Kidney (tissue), 14 donors: ENCODE results near the gene CHD6. TPM values are rescaled to one million over a fixed set of nuclear protein-coding genes. Genes with fewer than 3 reads are reported as not detected.

Experiments
- DNase-seq, 5 donors: peaks; one replicate each; pipeline ENCODE4 v3.0.0-alpha.2; 2013 to 2020
- FAIRE-seq: peaks from 2 replicates; lab custom pipeline; 2012; peaks lifted over from hg19 to GRCh38; lab: Jason Lieb, UNC
- H3K27ac ChIP-seq, 2 donors: one replicate each; pipeline ENCODE4 v1.7.0; 2013; ENCODE audit warnings: low read depth in 2 of 2, low read length in 2 of 2, inconsistent platforms in 1 of 2
- H3K27me3 ChIP-seq: one replicate; pipeline ENCODE4 v1.7.1; 2013; ENCODE audit warnings: low read length, inconsistent platforms; ENCODE audit not compliant: control insufficient read depth, insufficient read depth
- H3K36me3 ChIP-seq, 3 donors: one replicate each; pipeline versions ENCODE4 v1.7.0 to v1.7.1; 2013; ENCODE audit warnings: low read length in 3 of 3, control low read depth in 1 of 3, inconsistent platforms in 1 of 3; ENCODE audit not compliant: insufficient read depth in 3 of 3, control insufficient read depth in 2 of 3
- H3K4me1 ChIP-seq, 3 donors: one replicate each; pipeline versions ENCODE4 v1.7.0 to v1.7.1; 2013; ENCODE audit warnings: low read length in 3 of 3, inconsistent platforms in 1 of 3, low read depth in 1 of 3; ENCODE audit not compliant: control insufficient read depth in 2 of 3, insufficient read depth in 2 of 3
- H3K4me3 ChIP-seq, 3 donors: one replicate each; pipeline versions ENCODE4 v1.7.0 to v1.8.1; 2013; ENCODE audit warnings: low read length in 3 of 3, control low read depth in 1 of 3, inconsistent platforms in 1 of 3
- H3K9ac ChIP-seq, 3 donors: one replicate each; pipeline versions ENCODE4 v1.7.0 to v1.7.1; 2013; ENCODE audit warnings: low read length in 3 of 3, control low read depth in 1 of 3, inconsistent platforms in 1 of 3
- H3K9me3 ChIP-seq, 3 donors: one replicate each; pipeline versions ENCODE4 v1.7.0 to v1.7.1; 2013; ENCODE audit warnings: low read length in 3 of 3, control low read depth in 1 of 3, inconsistent platforms in 1 of 3; ENCODE audit not compliant: control insufficient read depth in 2 of 3, insufficient read depth in 1 of 3
- CTCF ChIP-seq: IDR thresholded peaks from 3 replicates; pipeline ENCODE4 v1.5.1; 2012; ENCODE audit warnings: mild to moderate bottlenecking, moderate library complexity, borderline replicate concordance; ENCODE audit not compliant: insufficient read depth; ENCODE audit errors: extremely low read depth
- intact Hi-C: fragments of 100-400 bp; cut with DNase I; formaldehyde crosslinking; loops from one replicate; pipeline ENCODE4 v1.11.1; 2022
- polyA plus RNA-seq: library from polyadenylated mRNA; stranded (reverse); fragments of 350-450 nt; fragmentation: Illumina TruSeq; extraction: RNeasy Lipid Tissue Mini Kit (QIAGEN cat#74804); gene quantifications from one replicate; pipeline ENCODE4 v1.2.3, GENCODE V29; 2014; ENCODE audit warnings: low read depth, low replicate concordance; ENCODE audit not compliant: insufficient read depth
- total RNA-seq: library from RNA; stranded (reverse); fragmentation: NEBNext Ultra II Directional; extraction: Animal tissue kit (Norgen Biotek cat#: 25700); gene quantifications from one replicate; pipeline ENCODE4 v1.2.1, GENCODE V29; 2021
- donor health status: control.
- donor health status: control.
- donor health status: control.
- donor health status: control.
- donor health status: control.
- donor health status: DM: yes; HTN: yes; CAD: no.
- donor health status: Normal renal cell carcinoma (clear cell type).

The CHD6 gene
- total and polyA plus RNA-seq, 2 donors from 2014 or later: 4.5 to 53.5 TPM

- Histone ChIP-seq H3K9ac (no peak overlapping the region), H3K4me1 (peaks cover 0 to 3% (median under 1%) of the 10 kb centered on the region in 3 donors), H3K36me3 (peaks cover 0 to 10% (median 3%) of the 10 kb centered on the region in 3 donors), H3K27me3 (no peaks in the 10 kb centered on the region), H3K9me3 (peaks cover 0 to 3% (median 0%) of the 10 kb centered on the region in 3 donors), H3K4me3 (no peak overlapping the region), H3K27ac (no peak overlapping the region)
- FAIRE-seq (no peak), DNase-seq (no peak)
- TF ChIP-seq CTCF: no peak
- intact Hi-C loops: no loop called here
These were observed 84.5 kb downstream of the CHD6 start for GRCh38 chr20:41533537-41534136.

GRCh38 chr20:41532935-41533334 lies 85.2 kb downstream of the CHD6 start:
- peaks cover 0 to 10% (median 3%) of the 10 kb centered on the region in 3 donors for H3K36me3 ChIP-seq
- intact Hi-C loops: no loop called here
- H3K4me3 ChIP-seq: no peak overlapping the region
- FAIRE-seq (no peak), DNase-seq (no peak)
- H3K9ac ChIP-seq: no peak overlapping the region
- peaks cover 0 to 3% (median 0%) of the 10 kb centered on the region in 3 donors for H3K4me1 ChIP-seq
- H3K9me3 ChIP-seq: peaks cover 0 to 3% (median 0%) of the 10 kb centered on the region in 3 donors
- H3K27me3 ChIP-seq: no peaks in the 10 kb centered on the region
- no peak overlapping the region for H3K27ac ChIP-seq
- no peak for TF ChIP-seq CTCF

DNA sequence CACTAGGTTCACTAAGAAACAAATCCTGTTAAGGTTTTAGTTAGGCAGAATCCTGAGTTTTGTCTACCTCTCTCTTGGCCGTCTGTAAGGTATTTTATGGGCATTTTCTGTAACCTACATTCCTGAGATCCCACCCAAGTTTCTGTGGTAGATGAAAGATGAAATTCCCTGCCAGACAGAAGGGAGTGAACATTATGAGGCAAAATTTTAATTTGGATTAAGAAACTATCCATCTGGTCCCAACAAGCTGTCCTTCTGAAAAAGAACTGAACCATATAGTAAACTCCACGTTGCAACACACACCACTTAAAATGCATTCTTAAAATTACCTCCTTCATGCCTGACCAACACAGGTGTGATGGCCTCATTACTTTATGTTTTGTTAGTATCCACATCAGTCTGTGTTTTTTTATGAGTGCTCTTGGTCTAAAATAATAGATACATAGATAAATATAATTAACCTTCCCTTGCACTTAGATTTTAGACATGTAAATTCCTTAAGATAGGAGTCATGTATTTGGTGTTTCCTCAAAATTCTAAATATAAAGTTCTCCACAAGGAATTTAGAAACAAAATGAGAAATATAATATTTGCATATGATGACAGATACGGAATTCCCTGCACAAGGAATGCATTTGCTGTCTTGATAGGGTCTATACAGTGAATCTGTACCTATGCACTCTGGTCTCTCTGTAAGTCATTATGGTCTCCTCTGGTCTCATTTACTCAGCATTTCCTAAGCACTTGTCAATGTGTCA lies 86.5 kb downstream of the CHD6 start:
- peaks cover 0 to 3% (median under 1%) of the 10 kb centered on the region in 3 donors for H3K4me1 ChIP-seq

More for the DNA sequence above, 86.5 kb downstream of the CHD6 start:
- TF ChIP-seq CTCF: no peak
- Histone ChIP-seq H3K4me3 (no peak overlapping the region), H3K27me3 (no peaks in the 10 kb centered on the region), H3K36me3 (peaks cover 0 to 10% (median 0%) of the 10 kb centered on the region in 3 donors), H3K9ac (no peak overlapping the region), H3K9me3 (no peaks in the 10 kb centered on the region), H3K27ac (no peak overlapping the region)
- DNase-seq: no peak
- intact Hi-C loops: no loop called here
- no peak for FAIRE-seq
